ENCODE data around the gene MLLT3.

The MLLT3 gene

DNA sequence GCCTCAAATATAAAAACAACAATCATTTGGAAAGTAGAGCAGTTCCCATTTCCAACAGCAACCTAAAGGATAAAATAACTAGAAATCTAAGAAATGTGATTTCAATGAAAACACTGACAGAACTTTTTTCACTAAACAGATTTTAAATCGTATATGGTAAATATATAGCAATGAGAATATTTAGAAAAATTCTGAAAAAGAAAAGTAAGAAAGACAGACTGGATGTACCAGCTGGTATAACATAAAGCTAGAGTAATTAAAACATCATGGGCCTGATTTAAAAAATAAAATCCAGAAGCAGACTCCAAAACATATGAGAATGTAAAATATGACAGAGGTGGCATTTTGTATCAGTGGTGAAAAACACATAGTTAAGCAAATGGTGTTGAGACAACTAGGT is 308.9 kb downstream of the MLLT3 start:
- Histone ChIP-seq H3K9me2 (replicated peaks; ENCODE audit: insufficient read depth, low read length) (no peaks in the 10 kb centered on the region), H3K4me3 (ENCODE audit: low read length) (no peak overlapping the region), H3K9ac (ENCODE audit: low read length) (no peak overlapping the region), H3K9me3 (replicated peaks; ENCODE audit: insufficient read depth, low read length) (no peaks in the 10 kb centered on the region), H2AFZ (ENCODE audit: low read length) (no peak overlapping the region), H3K27ac (ENCODE audit: low read length) (no peak overlapping the region), H4K20me1 (ENCODE audit: insufficient read depth, low read length) (no peaks in the 10 kb centered on the region), H3K4me2 (ENCODE audit: low read depth, low read length) (no peak overlapping the region), H3K4me1 (ENCODE audit: low read length) (no peaks in the 10 kb centered on the region), H3K27me3 (replicated peaks; ENCODE audit: insufficient read depth, low read length) (no peaks in the 10 kb centered on the region), H3K36me3 (replicated peaks; ENCODE audit: insufficient read depth, low read length) (no peaks in the 10 kb centered on the region), H3F3A (ENCODE audit: insufficient read depth, low read length) (no peaks in the 10 kb centered on the region), H3K79me2 (ENCODE audit: low read length) (no peaks in the 10 kb centered on the region)
- no peak for DNase-seq
- TF ChIP-seq EZH2phosphoT487 (IDR thresholded peaks at IDR 0.05; ENCODE audit: low read length) = no peak
- TF ChIP-seq, protein P1, sequence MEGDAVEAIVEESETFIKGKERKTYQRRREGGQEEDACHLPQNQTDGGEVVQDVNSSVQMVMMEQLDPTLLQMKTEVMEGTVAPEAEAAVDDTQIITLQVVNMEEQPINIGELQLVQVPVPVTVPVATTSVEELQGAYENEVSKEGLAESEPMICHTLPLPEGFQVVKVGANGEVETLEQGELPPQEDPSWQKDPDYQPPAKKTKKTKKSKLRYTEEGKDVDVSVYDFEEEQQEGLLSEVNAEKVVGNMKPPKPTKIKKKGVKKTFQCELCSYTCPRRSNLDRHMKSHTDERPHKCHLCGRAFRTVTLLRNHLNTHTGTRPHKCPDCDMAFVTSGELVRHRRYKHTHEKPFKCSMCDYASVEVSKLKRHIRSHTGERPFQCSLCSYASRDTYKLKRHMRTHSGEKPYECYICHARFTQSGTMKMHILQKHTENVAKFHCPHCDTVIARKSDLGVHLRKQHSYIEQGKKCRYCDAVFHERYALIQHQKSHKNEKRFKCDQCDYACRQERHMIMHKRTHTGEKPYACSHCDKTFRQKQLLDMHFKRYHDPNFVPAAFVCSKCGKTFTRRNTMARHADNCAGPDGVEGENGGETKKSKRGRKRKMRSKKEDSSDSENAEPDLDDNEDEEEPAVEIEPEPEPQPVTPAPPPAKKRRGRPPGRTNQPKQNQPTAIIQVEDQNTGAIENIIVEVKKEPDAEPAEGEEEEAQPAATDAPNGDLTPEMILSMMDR (IDR thresholded peaks at IDR 0.05; ENCODE audit: low read length) = no peak
- no peak for TF ChIP-seq EZH2 (optimal IDR thresholded peaks at IDR 0.05; ENCODE audit: low read depth, low read length)

DNA sequence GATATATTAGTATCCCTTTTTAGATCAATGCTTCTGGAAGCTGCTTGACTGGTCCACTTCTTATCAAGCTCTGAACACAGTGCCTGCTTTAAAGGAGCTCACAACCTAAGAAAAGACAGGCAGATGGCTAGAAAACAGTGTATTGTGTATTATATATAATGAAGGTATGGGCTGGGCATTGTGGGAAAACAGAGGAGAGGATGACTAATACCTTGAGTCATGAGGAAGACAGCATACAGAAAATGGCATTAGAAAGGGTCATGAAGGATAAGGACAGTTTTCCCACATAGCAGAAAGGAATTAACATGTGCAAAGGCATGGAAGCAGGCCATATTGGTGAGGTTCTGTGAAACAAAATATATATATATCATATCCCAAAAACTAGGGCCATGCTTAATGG is 309.6 kb downstream of the MLLT3 start:
- H3K9me3 ChIP-seq (replicated peaks; ENCODE audit: insufficient read depth, low read length) = no peaks in the 10 kb centered on the region
- no peaks in the 10 kb centered on the region for H3K36me3 ChIP-seq (replicated peaks; ENCODE audit: insufficient read depth, low read length)
- no peaks in the 10 kb centered on the region for H3F3A ChIP-seq (ENCODE audit: insufficient read depth, low read length)
- H3K27ac ChIP-seq (ENCODE audit: low read length) = no peak overlapping the region
- no peak overlapping the region for H3K4me2 ChIP-seq (ENCODE audit: low read depth, low read length)
- H3K9ac ChIP-seq (ENCODE audit: low read length) = no peak overlapping the region
- no peaks in the 10 kb centered on the region for H3K79me2 ChIP-seq (ENCODE audit: low read length)
- no peak overlapping the region for H3K4me3 ChIP-seq (ENCODE audit: low read length)
- H3K4me1 ChIP-seq (ENCODE audit: low read length) = no peaks in the 10 kb centered on the region
- no peaks in the 10 kb centered on the region for H3K9me2 ChIP-seq (replicated peaks; ENCODE audit: insufficient read depth, low read length)
- no peak overlapping the region for H2AFZ ChIP-seq (ENCODE audit: low read length)
- H3K27me3 ChIP-seq (replicated peaks; ENCODE audit: insufficient read depth, low read length) = no peaks in the 10 kb centered on the region
- no peak for DNase-seq
- no peaks in the 10 kb centered on the region for H4K20me1 ChIP-seq (ENCODE audit: insufficient read depth, low read length)
- TF ChIP-seq, protein P1 (IDR thresholded peaks at IDR 0.05; ENCODE audit: low read length) = no peak
- TF ChIP-seq EZH2phosphoT487 (IDR thresholded peaks at IDR 0.05; ENCODE audit: low read length) (no peak), EZH2 (optimal IDR thresholded peaks at IDR 0.05; ENCODE audit: low read depth, low read length) (no peak)

DNA sequence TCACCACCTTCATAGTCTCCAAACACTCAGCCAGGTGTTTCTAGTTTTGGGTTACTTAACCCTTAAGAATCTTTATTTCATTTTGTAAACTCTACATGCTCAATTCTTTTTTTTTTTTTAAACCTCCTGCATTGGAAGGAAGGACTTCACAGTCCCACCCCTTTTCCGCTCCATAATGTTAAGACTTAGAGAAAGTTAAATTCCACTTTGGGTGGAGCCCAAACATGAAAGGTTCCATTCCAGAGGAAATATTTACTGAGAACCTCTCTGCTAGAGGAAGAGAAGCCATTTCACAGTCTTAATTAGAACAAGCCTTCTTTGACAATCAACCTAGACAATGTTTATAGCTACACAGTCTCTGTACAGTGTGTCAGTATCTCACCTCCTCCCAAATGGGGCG is 312.3 kb downstream of the MLLT3 start:
- H4K20me1 ChIP-seq (ENCODE audit: insufficient read depth, low read length) = no peaks in the 10 kb centered on the region

More for the DNA sequence above, 312.3 kb downstream of the MLLT3 start:
- no peaks in the 10 kb centered on the region for H3K9me2 ChIP-seq (replicated peaks; ENCODE audit: insufficient read depth, low read length)
- no peak overlapping the region for H3K27ac ChIP-seq (ENCODE audit: low read length)
- H3K4me3 ChIP-seq (ENCODE audit: low read length) = no peak overlapping the region
- no peaks in the 10 kb centered on the region for H3K79me2 ChIP-seq (ENCODE audit: low read length)
- no peaks in the 10 kb centered on the region for H3F3A ChIP-seq (ENCODE audit: insufficient read depth, low read length)
- H3K4me1 ChIP-seq (ENCODE audit: low read length) = no peaks in the 10 kb centered on the region
- no peak overlapping the region for H2AFZ ChIP-seq (ENCODE audit: low read length)
- TF ChIP-seq, protein P1 (IDR thresholded peaks at IDR 0.05; ENCODE audit: low read length) = no peak
- no peak for TF ChIP-seq EZH2phosphoT487 (IDR thresholded peaks at IDR 0.05; ENCODE audit: low read length)
- TF ChIP-seq EZH2 (optimal IDR thresholded peaks at IDR 0.05; ENCODE audit: low read depth, low read length) = no peak
- H3K4me2 ChIP-seq (ENCODE audit: low read depth, low read length) = no peak overlapping the region
- no peaks in the 10 kb centered on the region for H3K9me3 ChIP-seq (replicated peaks; ENCODE audit: insufficient read depth, low read length)
- H3K9ac ChIP-seq (ENCODE audit: low read length) = no peak overlapping the region
- DNase-seq = no peak
- no peaks in the 10 kb centered on the region for H3K36me3 ChIP-seq (replicated peaks; ENCODE audit: insufficient read depth, low read length)
- H3K27me3 ChIP-seq (replicated peaks; ENCODE audit: insufficient read depth, low read length) = no peaks in the 10 kb centered on the region

Data from MM.1S (cell line).